ENCODE measurements around the gene POLR1E.

DNA sequence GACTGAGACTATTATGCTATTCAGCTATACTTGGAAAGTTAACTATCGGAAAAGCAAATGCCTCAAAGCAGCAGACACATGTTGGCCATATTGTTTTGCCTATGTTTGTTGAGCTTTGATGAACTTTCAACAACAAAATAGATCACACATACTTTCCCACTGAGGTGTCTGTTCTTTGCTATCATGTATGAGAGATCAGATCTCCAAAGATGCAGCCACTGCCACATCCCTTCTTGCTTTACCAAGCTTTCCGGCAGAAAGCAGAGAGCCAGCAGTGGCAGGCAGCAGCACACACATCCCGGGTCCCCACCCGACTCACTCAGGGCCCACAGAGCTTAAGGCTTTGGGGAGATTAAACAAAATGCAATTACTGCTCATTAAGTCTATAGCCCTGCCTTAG lies 39.3 kb upstream of the POLR1E start:
- TF ChIP-seq, protein P1, sequence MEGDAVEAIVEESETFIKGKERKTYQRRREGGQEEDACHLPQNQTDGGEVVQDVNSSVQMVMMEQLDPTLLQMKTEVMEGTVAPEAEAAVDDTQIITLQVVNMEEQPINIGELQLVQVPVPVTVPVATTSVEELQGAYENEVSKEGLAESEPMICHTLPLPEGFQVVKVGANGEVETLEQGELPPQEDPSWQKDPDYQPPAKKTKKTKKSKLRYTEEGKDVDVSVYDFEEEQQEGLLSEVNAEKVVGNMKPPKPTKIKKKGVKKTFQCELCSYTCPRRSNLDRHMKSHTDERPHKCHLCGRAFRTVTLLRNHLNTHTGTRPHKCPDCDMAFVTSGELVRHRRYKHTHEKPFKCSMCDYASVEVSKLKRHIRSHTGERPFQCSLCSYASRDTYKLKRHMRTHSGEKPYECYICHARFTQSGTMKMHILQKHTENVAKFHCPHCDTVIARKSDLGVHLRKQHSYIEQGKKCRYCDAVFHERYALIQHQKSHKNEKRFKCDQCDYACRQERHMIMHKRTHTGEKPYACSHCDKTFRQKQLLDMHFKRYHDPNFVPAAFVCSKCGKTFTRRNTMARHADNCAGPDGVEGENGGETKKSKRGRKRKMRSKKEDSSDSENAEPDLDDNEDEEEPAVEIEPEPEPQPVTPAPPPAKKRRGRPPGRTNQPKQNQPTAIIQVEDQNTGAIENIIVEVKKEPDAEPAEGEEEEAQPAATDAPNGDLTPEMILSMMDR (conservative IDR thresholded peaks at IDR 0.05) = no peak
- no peak for TF ChIP-seq EZH2 (IDR thresholded peaks at IDR 0.05; ENCODE audit: low read depth)
